Activated CD8-positive, alpha-beta T cell treated with anti-CD3 and anti-CD28 coated beads, Interleukin-2, amount 10 ng/mL, durations not matched to agents 7 days and 5 days (primary cell): ENCODE results near the gene SSMEM1. TPM values are rescaled to one million over a fixed set of nuclear protein-coding genes. Genes with fewer than 3 reads are reported as not detected.

ENCODE experiments used
- ATAC-seq: fragments of 150-1000 bp; cut with Tn5 transposase; one replicate; pipeline ENCODE4 v1.10.0; 2021; ENCODE audit warnings: moderate library complexity
- CTCF ChIA-PET: fragments of 350-600 bp; sonication (Branson Sonifier 250); formaldehyde crosslinking; loops from one replicate; lab custom pipeline; 2021; ENCODE audit warnings: antibody characterized with exemption; lab: Charles Lee
- POLR2A ChIA-PET: fragments of 350-600 bp; sonication (Branson Sonifier 250); formaldehyde crosslinking; loops from one replicate; lab custom pipeline; 2021; ENCODE audit warnings: antibody characterized with exemption; lab: Charles Lee
- DNase-seq: peaks from one replicate; pipeline ENCODE4 v3.0.0-alpha.2; 2020
- H3K27ac Mint-ChIP-seq: one replicate; pipeline ENCODE4 v1.8.0; 2021; ENCODE audit warnings: mild to moderate bottlenecking, mixed read lengths
- H3K27me3 Mint-ChIP-seq: one replicate; pipeline ENCODE4 v1.8.0; 2021; ENCODE audit warnings: low read depth, mixed read lengths
- H3K36me3 Mint-ChIP-seq: one replicate; pipeline ENCODE4 v1.8.0; 2021; ENCODE audit warnings: low read depth, mixed read lengths
- H3K4me1 Mint-ChIP-seq: one replicate; pipeline ENCODE4 v1.8.0; 2021; ENCODE audit warnings: low read depth, mixed read lengths
- H3K4me3 Mint-ChIP-seq: one replicate; pipeline ENCODE4 v1.8.0; 2021; ENCODE audit warnings: mild to moderate bottlenecking, mixed read lengths
- H3K9me3 Mint-ChIP-seq: one replicate; pipeline ENCODE4 v1.8.0; 2022; ENCODE audit warnings: mixed read lengths; ENCODE audit not compliant: insufficient read depth
- total RNA-seq, 2 experiments: library from RNA; stranded (reverse); gene quantifications; one replicate each; pipeline ENCODE4 v1.2.3, GENCODE V29; 2021

The SSMEM1 gene
- total RNA-seq, 2 experiments from 2014 or later = not detected

- Mint-ChIP-seq H3K9me3 (no peaks in the 10 kb centered on the region), H3K27ac (no peak overlapping the region), H3K4me3 (no peak overlapping the region), H3K36me3 (peaks cover 46% of the 10 kb centered on the region), H3K4me1 (peaks cover 3% of the 10 kb centered on the region), H3K27me3 (no peaks in the 10 kb centered on the region)
- POLR2A ChIA-PET = interaction anchor here (2.6 kb wide), 1 partner anchor 16 kb away, joined by 11 read pairs; the partner anchor contains the start of gene TMEM209
- CTCF ChIA-PET = no interaction called here
- no peak for DNase-seq
- no peak for ATAC-seq
Observed at GRCh38 chr7:130189343-130189742, 18.3 kb upstream of the SSMEM1 start.

GRCh38 chr7:130191791-130192190 is 15.9 kb upstream of the SSMEM1 start:
- no peak overlapping the region for H3K27ac Mint-ChIP-seq
- DNase-seq = no peak
- H3K36me3 Mint-ChIP-seq = peaks cover 50% of the 10 kb centered on the region
- H3K27me3 Mint-ChIP-seq = no peaks in the 10 kb centered on the region
- H3K9me3 Mint-ChIP-seq = no peaks in the 10 kb centered on the region
- ChIA-PET CTCF (interaction anchor here (0.8 to 1.3 kb wide), 2 partner anchors 9 to 13 kb away, joined by 3 to 6 read pairs; partner anchors contain the start of gene TMEM209), POLR2A (interaction anchor here (4.0 kb wide), 1 partner anchor 13 kb away, joined by 22 read pairs; the partner anchor contains the start of gene TMEM209)
- ATAC-seq = no peak
- peaks cover 3% of the 10 kb centered on the region for H3K4me1 Mint-ChIP-seq
- H3K4me3 Mint-ChIP-seq = no peak overlapping the region

- CTCF ChIA-PET = interaction anchor here (0.6 kb wide), 1 partner anchor 10 kb away, joined by 3 read pairs; the partner anchor contains the start of gene TMEM209
- no peak for DNase-seq
- no peak for ATAC-seq
- no peaks in the 10 kb centered on the region for H3K9me3 Mint-ChIP-seq
- H3K4me3 Mint-ChIP-seq = no peak overlapping the region
- H3K27me3 Mint-ChIP-seq = no peaks in the 10 kb centered on the region
- no peak overlapping the region for H3K27ac Mint-ChIP-seq
- POLR2A ChIA-PET = interaction anchor here (4.0 kb wide), 1 partner anchor 10 kb away, joined by 22 read pairs; the partner anchor contains the start of gene TMEM209
- H3K4me1 Mint-ChIP-seq = peaks cover 3% of the 10 kb centered on the region
- peaks cover 51% of the 10 kb centered on the region for H3K36me3 Mint-ChIP-seq
Observed at GRCh38 chr7:130195396-130195795, 12.3 kb upstream of the SSMEM1 start.

GRCh38 chr7:130196476-130196875 is 11.2 kb upstream of the SSMEM1 start:
- H3K36me3 Mint-ChIP-seq = peaks cover 53% of the 10 kb centered on the region
- no peaks in the 10 kb centered on the region for H3K9me3 Mint-ChIP-seq
- ChIA-PET CTCF (no interaction called here), POLR2A (no interaction called here)
- H3K4me3 Mint-ChIP-seq = no peak overlapping the region
- peaks cover 6% of the 10 kb centered on the region for H3K4me1 Mint-ChIP-seq
- no peaks in the 10 kb centered on the region for H3K27me3 Mint-ChIP-seq
- H3K27ac Mint-ChIP-seq = no peak overlapping the region
- ATAC-seq (no peak), DNase-seq (no peak)

GRCh38 chr7:130197094-130197493 is 10.6 kb upstream of the SSMEM1 start:
- CTCF ChIA-PET = interaction anchor here (1.8 kb wide), 1 partner anchor 124 kb away, joined by 5 read pairs; no protein-coding TSS in a partner anchor
- Mint-ChIP-seq H3K4me1 (peaks cover 6% of the 10 kb centered on the region), H3K27me3 (no peaks in the 10 kb centered on the region), H3K4me3 (no peak overlapping the region), H3K27ac (no peak overlapping the region), H3K36me3 (peaks cover 54% of the 10 kb centered on the region), H3K9me3 (no peaks in the 10 kb centered on the region)
- POLR2A ChIA-PET = no interaction called here
- ATAC-seq (no peak), DNase-seq (no peak)

GRCh38 chr7:130201796-130202195 is 5.9 kb upstream of the SSMEM1 start:
- POLR2A ChIA-PET = no interaction called here
- DNase-seq = no peak
- H3K4me1 Mint-ChIP-seq = peaks cover 34% of the 10 kb centered on the region
- H3K4me3 Mint-ChIP-seq = no peak overlapping the region
- no peak for ATAC-seq
- peaks cover 52% of the 10 kb centered on the region for H3K36me3 Mint-ChIP-seq
- CTCF ChIA-PET = no interaction called here
- no peaks in the 10 kb centered on the region for H3K27me3 Mint-ChIP-seq
- H3K27ac Mint-ChIP-seq = no peak overlapping the region
- no peaks in the 10 kb centered on the region for H3K9me3 Mint-ChIP-seq

GRCh38 chr7:130205084-130205947 is 2.3 kb upstream of the SSMEM1 start, which contains the start of gene TMEM209:
Gene TMEM209 (minus strand): TSS chr7:130205406. CDS start chr7:130205375, 31 bp downstream.
- Mint-ChIP-seq H3K27ac (peak within 1 kb of the TSS; percentile 100), H3K4me1 (peaks cover 31% of the 10 kb centered on the region), H3K36me3 (peaks cover 30% of the 10 kb centered on the region), H3K9me3 (no peaks in the 10 kb centered on the region), H3K27me3 (peaks cover 2% of the 10 kb centered on the region), H3K4me3 (peak within 1 kb of the TSS; percentile 100)
- ATAC-seq (peak; percentile 94), DNase-seq (peak; percentile 96)
- POLR2A ChIA-PET = interaction anchor here (0.6 to 1.7 kb wide), 24 partner anchors 10 to 905 kb away, joined by 3 to 22 read pairs (median 4); partner anchors contain the start of genes CEP41, KLHDC10 and ZC3HC1
- CTCF ChIA-PET = interaction anchor here (0.6 to 1.9 kb wide), 10 partner anchors 10 to 627 kb away, joined by 3 to 9 read pairs (median 3); partner anchors contain the start of gene KLHDC10

- ATAC-seq (no peak), DNase-seq (no peak)
- no peak overlapping the region for H3K4me3 Mint-ChIP-seq
- POLR2A ChIA-PET = no interaction called here
- H3K36me3 Mint-ChIP-seq = peaks cover 19% of the 10 kb centered on the region
- CTCF ChIA-PET = interaction anchor here (1.0 kb wide), 1 partner anchor 551 kb away, joined by 5 read pairs; no protein-coding TSS in a partner anchor
- no peaks in the 10 kb centered on the region for H3K9me3 Mint-ChIP-seq
- H3K27me3 Mint-ChIP-seq = peaks cover 4% of the 10 kb centered on the region
- no peak overlapping the region for H3K27ac Mint-ChIP-seq
- H3K4me1 Mint-ChIP-seq = peaks cover 28% of the 10 kb centered on the region
Observed at GRCh38 chr7:130207033-130207432, 627 bp upstream of the SSMEM1 start.

GRCh38 chr7:130208516-130208915 is 856 bp downstream of the SSMEM1 start:
- ChIA-PET CTCF (no interaction called here), POLR2A (no interaction called here)
- DNase-seq (no peak), ATAC-seq (no peak)
- Mint-ChIP-seq H3K27ac (no peak overlapping the region), H3K36me3 (peaks cover 9% of the 10 kb centered on the region), H3K4me3 (no peak overlapping the region), H3K4me1 (peaks cover 20% of the 10 kb centered on the region), H3K9me3 (no peaks in the 10 kb centered on the region), H3K27me3 (peaks cover 4% of the 10 kb centered on the region)

GRCh38 chr7:130210181-130210935 is 2.7 kb downstream of the SSMEM1 start:
- Mint-ChIP-seq H3K9me3 (no peaks in the 10 kb centered on the region), H3K4me1 (peaks cover 6% of the 10 kb centered on the region), H3K27ac (no peak overlapping the region), H3K4me3 (no peak overlapping the region), H3K36me3 (no peaks in the 10 kb centered on the region), H3K27me3 (peaks cover 7% of the 10 kb centered on the region)
- no peak for ATAC-seq
- DNase-seq = no peak
- POLR2A ChIA-PET = no interaction called here
- CTCF ChIA-PET = interaction anchor here (1.3 kb wide), 1 partner anchor 138 kb away, joined by 3 read pairs; no protein-coding TSS in a partner anchor

GRCh38 chr7:130213828-130214227 is 6.2 kb downstream of the SSMEM1 start:
- CTCF ChIA-PET = no interaction called here
- Mint-ChIP-seq H3K4me3 (no peak overlapping the region), H3K27me3 (peaks cover 4% of the 10 kb centered on the region), H3K27ac (no peak overlapping the region), H3K36me3 (no peaks in the 10 kb centered on the region), H3K4me1 (no peaks in the 10 kb centered on the region), H3K9me3 (no peaks in the 10 kb centered on the region)
- no peak for ATAC-seq
- DNase-seq = no peak
- POLR2A ChIA-PET = no interaction called here
